DMS53 treated with DMSO at 0.1 percent for 48 hours (cell line): ENCODE data around the gene PSMB5.

Experiments used
- DNase-seq: peaks from one replicate; lab custom pipeline; 2025; ENCODE audit not compliant: unreplicated experiment; lab: John Stamatoyannopoulos, UW

PSMB5 gene

GRCh38 chr14:23034498-23035302 is at the start of gene PSMB5:
Gene PSMB5, minus strand, starts transcription at chr14:23034900. Its CDS starts 19 bp downstream, at chr14:23034881.
- DNase-seq: no peak

DNA sequence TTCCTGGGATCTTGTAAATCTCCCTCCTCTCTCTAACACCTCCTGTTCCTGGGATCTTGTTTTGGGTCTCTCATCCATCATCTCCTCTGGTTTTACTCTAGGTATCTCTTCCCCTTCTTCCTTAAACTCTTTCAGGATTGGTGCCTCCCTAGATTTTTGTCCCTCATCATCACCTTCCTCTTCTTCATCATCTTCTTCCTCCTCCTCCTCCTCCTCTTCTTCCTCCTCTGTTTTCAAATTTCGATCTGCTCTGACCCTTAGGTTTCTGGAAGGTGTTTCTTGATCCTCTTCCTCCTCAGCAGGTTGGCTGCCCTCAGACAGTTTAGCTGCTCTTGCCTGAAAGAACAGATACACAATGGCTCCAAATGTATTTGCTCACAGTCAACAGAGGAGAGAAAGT is 45.8 kb upstream of the PSMB5 start:
- no peak for DNase-seq

- no peak for DNase-seq
These were observed 45.0 kb upstream of the PSMB5 start for GRCh38 chr14:23079716-23080115.

DNA sequence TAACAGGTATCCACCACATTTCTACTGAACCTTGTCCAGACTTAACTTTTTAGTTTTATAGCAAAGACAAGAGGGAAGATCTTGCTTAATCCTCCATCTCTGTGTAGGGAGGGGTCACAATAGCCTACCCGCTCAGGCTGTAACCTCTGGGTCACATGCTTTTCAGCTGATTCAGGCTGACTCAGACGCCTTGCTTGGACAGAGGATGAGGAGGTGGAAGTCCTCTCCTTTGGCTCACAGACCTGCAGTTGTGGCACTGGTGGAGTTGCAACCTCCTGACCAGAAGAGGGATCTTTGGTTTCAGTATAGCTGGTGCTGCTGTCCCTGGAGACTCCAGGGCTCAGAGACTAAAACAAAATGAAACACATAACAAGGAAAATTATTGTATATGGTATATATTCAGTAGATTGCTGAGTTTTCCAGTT is 44.0 kb upstream of the PSMB5 start:
- DNase-seq: no peak

GRCh38 chr14:23077962-23078361 is 43.3 kb upstream of the PSMB5 start:
- no peak for DNase-seq

- no peak for DNase-seq
These were observed 42.2 kb upstream of the PSMB5 start for GRCh38 chr14:23076785-23077408.

DNA sequence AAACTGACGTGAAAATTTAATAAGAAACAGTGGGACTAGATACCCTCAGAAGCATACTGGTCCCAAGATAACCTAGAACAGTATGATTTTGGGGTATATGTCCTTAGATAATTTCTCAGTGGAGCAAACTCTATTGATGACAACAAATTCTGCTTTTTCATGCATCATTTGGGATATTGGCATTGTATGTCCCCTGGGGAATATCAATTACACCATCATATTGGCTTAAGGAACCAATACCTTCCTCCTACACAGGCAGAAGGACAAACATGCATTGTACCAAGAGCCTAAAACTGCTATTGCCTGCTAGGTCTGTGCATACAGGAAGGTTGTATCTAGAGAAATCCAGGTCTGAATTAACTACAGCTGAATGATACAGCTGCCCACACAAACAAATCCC is 40.2 kb upstream of the PSMB5 start:
- no peak for DNase-seq

- DNase-seq: no peak
These were observed 37.3 kb upstream of the PSMB5 start for GRCh38 chr14:23071921-23072539.

- DNase-seq: no peak
These were observed 36.7 kb upstream of the PSMB5 start for GRCh38 chr14:23071244-23071920.

DNA sequence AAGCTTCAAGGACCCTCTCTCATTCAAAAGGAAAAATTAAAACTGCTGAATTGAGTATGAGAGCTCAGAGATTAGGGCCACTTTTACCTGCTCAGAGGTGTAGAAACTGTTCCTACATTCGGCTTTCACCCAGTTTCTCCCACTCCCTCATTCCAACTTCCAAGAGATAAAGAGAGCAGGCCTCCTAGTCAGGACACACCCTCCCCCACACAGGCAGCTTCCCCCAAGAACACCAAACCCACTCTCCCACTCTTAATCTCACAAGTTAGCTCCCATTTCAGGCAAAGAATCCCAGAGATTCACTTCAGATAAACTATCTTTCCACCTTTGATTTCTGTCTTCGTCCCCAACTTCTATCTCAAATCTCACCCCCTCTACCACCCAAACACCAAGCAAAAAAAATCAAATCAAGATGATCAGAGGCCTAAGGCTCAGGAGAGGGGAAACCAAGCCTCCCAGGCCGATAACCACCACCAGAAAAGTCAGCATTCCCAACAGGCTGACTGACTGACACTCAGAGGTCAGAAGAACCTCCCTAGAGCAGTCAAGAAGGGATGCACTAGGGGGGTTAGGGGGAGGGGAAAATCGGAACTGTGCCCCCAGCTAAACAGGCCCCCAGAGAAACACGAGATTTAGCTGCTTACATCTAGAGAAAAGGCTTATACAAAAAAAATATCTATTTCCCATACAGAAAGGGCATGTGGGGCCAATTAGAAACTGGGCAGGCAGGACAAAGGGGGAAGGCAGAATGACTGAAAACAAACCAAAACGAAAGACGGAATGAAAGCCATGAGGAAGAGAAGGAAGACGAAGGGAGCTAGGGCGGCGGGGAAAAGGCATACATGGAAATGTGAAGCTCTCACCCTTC is 35.8 kb upstream of the PSMB5 start:
- DNase-seq: no peak

- no peak for DNase-seq
These were observed 34.7 kb upstream of the PSMB5 start for GRCh38 chr14:23069413-23069806.

- no peak for DNase-seq
These were observed 34.2 kb upstream of the PSMB5 start for GRCh38 chr14:23068789-23069412.

- DNase-seq: no peak
These were observed 33.4 kb upstream of the PSMB5 start for GRCh38 chr14:23067847-23068788.

DNA sequence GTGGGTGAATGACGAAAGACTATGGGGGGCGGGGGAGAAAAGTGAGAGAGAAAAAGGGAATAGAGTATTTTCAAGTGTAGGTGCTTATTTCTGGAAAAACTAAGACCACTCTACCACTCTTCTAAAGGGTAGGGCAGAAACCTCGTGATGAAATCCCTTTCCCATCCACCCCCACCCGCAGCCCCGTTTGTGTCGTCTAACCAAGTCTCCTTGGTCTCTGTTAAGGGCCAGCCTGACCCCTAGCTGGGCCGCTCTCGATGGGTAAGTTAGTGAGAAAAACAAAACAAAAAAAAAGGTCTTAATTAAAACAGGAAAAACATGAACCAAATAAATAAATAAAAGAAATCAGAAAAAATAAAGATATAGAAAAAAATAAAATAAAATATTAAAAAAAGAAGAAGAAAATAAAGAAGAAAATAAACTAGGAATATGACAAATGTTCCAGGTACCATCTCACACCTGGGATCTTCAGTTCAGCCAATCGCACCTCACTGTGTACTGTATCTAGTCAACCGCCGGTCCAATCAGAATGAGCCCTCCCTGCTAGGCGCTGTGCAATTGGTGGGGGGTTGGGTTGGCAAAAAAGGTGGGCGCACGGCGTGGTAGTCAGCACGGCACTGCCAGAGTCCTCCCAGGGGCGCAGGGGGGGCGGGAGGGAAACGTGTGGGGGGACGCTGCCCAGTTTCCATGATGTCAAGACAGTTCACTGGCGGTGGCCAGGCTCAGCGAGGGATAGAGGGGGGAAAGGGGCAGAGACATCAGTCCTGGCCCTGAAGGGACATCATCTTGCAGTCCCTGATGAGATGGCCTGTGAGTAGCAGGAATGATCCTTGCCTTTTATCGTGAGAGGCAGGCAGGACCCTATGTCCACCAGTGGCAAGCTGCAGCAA is 32.4 kb upstream of the PSMB5 start:
- DNase-seq: no peak

DNA sequence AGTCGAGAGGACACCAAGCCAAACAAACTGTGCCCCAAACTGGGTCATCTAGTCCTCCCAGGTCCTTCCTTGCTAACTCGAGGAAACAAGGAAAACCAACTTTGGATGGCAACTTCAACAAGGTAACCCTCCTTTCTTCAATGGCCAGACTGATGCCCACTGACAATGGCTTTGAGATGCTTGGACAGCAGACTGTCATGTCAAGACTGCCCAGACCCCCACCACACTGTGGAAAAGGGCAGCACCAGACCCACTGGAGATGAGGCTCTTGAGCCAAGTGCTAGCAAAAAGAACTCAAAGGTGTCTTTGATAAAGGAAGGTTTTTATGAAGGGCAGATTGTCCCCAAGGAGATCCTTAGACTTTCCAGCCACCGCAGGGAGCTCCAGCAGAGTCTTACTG is 31.7 kb upstream of the PSMB5 start:
- no peak for DNase-seq

DNA sequence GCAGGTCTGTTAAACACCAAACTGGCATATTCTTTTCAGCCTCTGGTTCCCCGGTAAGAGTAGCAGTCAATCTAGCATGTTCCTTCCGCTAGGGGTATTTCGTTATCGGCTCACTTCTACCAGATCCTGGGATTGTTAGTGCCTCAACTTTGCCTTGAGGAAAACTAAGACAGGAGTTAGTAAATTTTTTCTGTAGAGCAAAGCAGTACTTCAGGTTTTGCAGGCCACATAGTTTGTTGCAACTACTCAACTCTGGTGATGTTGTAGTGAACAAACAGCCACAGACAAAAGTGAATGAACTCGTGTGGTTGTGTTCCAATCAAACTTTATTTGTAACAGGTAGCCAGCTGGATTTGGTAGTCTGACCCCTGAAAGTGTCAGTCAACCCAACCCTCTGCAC is 28.9 kb upstream of the PSMB5 start:
- DNase-seq: no peak

DNA sequence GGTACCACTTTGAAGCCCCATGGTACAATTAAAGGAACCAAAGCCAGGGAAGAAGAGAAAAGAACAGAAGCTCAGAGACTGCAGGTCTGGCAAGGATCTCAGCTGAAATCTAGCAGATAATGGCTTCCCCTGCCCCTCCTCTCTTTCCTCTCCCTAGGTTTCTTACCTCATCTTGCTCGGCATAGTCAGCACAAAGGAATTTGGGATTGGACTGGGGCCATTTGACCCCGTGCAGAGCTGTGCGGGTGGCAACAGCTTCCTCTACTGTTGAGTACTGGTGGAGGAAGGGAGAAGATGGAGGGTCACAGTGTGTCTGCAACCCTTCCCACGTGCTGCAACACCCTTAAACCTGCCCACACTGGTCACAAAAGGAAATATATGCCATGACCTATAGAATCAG is 27.3 kb upstream of the PSMB5 start:
- DNase-seq: no peak
